ENCODE results near the gene RER1.

The RER1 gene

GRCh38 chr1:2384941-2385481 is 6.6 kb upstream of the RER1 start:
- Histone ChIP-seq H3K9me3 (replicated peaks; ENCODE audit: insufficient read depth, low read length) (no peaks in the 10 kb centered on the region), H3K4me3 (ENCODE audit: low read length) (no peak overlapping the region), H3K27me3 (replicated peaks; ENCODE audit: insufficient read depth, low read length) (peaks cover 47% of the 10 kb centered on the region), H3K4me1 (ENCODE audit: low read length) (peaks cover under 1% of the 10 kb centered on the region; the same call in 1 of the 2 replicates), H3K36me3 (replicated peaks; ENCODE audit: insufficient read depth, low read length) (no peaks in the 10 kb centered on the region), H4K20me1 (ENCODE audit: insufficient read depth, low read length) (no peaks in the 10 kb centered on the region), H3K27ac (ENCODE audit: low read length) (no peak overlapping the region), H3K4me2 (ENCODE audit: low read depth, low read length) (no peak overlapping the region), H2AFZ (ENCODE audit: low read length) (no peak overlapping the region), H3F3A (ENCODE audit: insufficient read depth, low read length) (no peaks in the 10 kb centered on the region), H3K79me2 (ENCODE audit: low read length) (no peaks in the 10 kb centered on the region), H3K9ac (ENCODE audit: low read length) (no peak overlapping the region), H3K9me2 (replicated peaks; ENCODE audit: insufficient read depth, low read length) (no peaks in the 10 kb centered on the region)
- TF ChIP-seq CTCF (IDR thresholded peaks at IDR 0.05; ENCODE audit: low read length) (no peak), EZH2phosphoT487 (IDR thresholded peaks at IDR 0.05; ENCODE audit: low read length) (no peak), EZH2 (optimal IDR thresholded peaks at IDR 0.05; ENCODE audit: low read depth, low read length) (no peak)
- no peak for DNase-seq

- Histone ChIP-seq H3K9me2 (replicated peaks; ENCODE audit: insufficient read depth, low read length) (no peaks in the 10 kb centered on the region), H2AFZ (ENCODE audit: low read length) (no peak overlapping the region), H3K4me2 (ENCODE audit: low read depth, low read length) (no peak overlapping the region), H3K27me3 (replicated peaks; ENCODE audit: insufficient read depth, low read length) (peaks cover 40% of the 10 kb centered on the region), H3K9ac (ENCODE audit: low read length) (no peak overlapping the region), H3F3A (ENCODE audit: insufficient read depth, low read length) (no peaks in the 10 kb centered on the region), H3K79me2 (ENCODE audit: low read length) (peaks cover 7% of the 10 kb centered on the region), H3K27ac (ENCODE audit: low read length) (no peak overlapping the region), H3K4me1 (ENCODE audit: low read length) (peaks cover 6% of the 10 kb centered on the region; the same call in 1 of the 2 replicates), H3K36me3 (replicated peaks; ENCODE audit: insufficient read depth, low read length) (no peaks in the 10 kb centered on the region), H4K20me1 (ENCODE audit: insufficient read depth, low read length) (no peaks in the 10 kb centered on the region), H3K4me3 (ENCODE audit: low read length) (no peak overlapping the region), H3K9me3 (replicated peaks; ENCODE audit: insufficient read depth, low read length) (no peaks in the 10 kb centered on the region)
- TF ChIP-seq EZH2phosphoT487 (IDR thresholded peaks at IDR 0.05; ENCODE audit: low read length), result no peak
- no peak for TF ChIP-seq EZH2 (optimal IDR thresholded peaks at IDR 0.05; ENCODE audit: low read depth, low read length)
- no peak for TF ChIP-seq CTCF (IDR thresholded peaks at IDR 0.05; ENCODE audit: low read length)
- no peak for DNase-seq
Measured at GRCh38 chr1:2385606-2386280, 5.9 kb upstream of the RER1 start.

- H3K9ac ChIP-seq (ENCODE audit: low read length), result no peak overlapping the region
- H3F3A ChIP-seq (ENCODE audit: insufficient read depth, low read length), result no peaks in the 10 kb centered on the region
- peaks cover 11% of the 10 kb centered on the region for H3K79me2 ChIP-seq (ENCODE audit: low read length)
- TF ChIP-seq EZH2phosphoT487 (IDR thresholded peaks at IDR 0.05; ENCODE audit: low read length), result no peak
- TF ChIP-seq EZH2 (optimal IDR thresholded peaks at IDR 0.05; ENCODE audit: low read depth, low read length), result no peak
- no peak for TF ChIP-seq CTCF (IDR thresholded peaks at IDR 0.05; ENCODE audit: low read length)
- DNase-seq, result no peak
- H3K27ac ChIP-seq (ENCODE audit: low read length), result no peak overlapping the region
- no peak overlapping the region for H3K4me3 ChIP-seq (ENCODE audit: low read length)
- H4K20me1 ChIP-seq (ENCODE audit: insufficient read depth, low read length), result no peaks in the 10 kb centered on the region
- H3K4me1 ChIP-seq (ENCODE audit: low read length), result peaks cover 6% of the 10 kb centered on the region; the same call in 1 of the 2 replicates
- no peaks in the 10 kb centered on the region for H3K9me2 ChIP-seq (replicated peaks; ENCODE audit: insufficient read depth, low read length)
- no peak overlapping the region for H2AFZ ChIP-seq (ENCODE audit: low read length)
- H3K36me3 ChIP-seq (replicated peaks; ENCODE audit: insufficient read depth, low read length), result no peaks in the 10 kb centered on the region
- no peak overlapping the region for H3K4me2 ChIP-seq (ENCODE audit: low read depth, low read length)
- H3K9me3 ChIP-seq (replicated peaks; ENCODE audit: insufficient read depth, low read length), result no peaks in the 10 kb centered on the region
- H3K27me3 ChIP-seq (replicated peaks; ENCODE audit: insufficient read depth, low read length), result peaks cover 30% of the 10 kb centered on the region
Measured at GRCh38 chr1:2386636-2387611, 4.7 kb upstream of the RER1 start.
